OCI-LY1 (cell line): ENCODE measurements around the gene UCN3.

Source experiments
- CTCF ChIP-seq: fragments of 200-600 bp; sonication (generic), shearing (Covaris generic); IDR thresholded peaks from 2 replicates; pipeline ENCODE4 v1.5.1; 2017; ENCODE audit warnings: mild to moderate bottlenecking, antibody characterized with exemption, low read length, moderate library complexity, mixed read lengths
- EZH2 ChIP-seq: fragments of 200-600 bp; sonication (generic), shearing (Covaris generic); IDR thresholded peaks from 2 replicates; pipeline ENCODE4 v1.8.0; 2017; ENCODE audit warnings: borderline replicate concordance, mixed run types, mild to moderate bottlenecking, antibody characterized with exemption, low read length, moderate library complexity, mixed read lengths

- TF ChIP-seq EZH2 (no peak), CTCF (no peak)
These were observed 2.8 kb upstream of the UCN3 start for GRCh38 chr10:5361966-5362365.
